Activated CD4-positive, alpha-beta memory T cell treated with anti-CD3 and anti-CD28 coated beads for 36 hours (primary cell): ENCODE results near the gene ITPR1. TPM values are rescaled to one million over a fixed set of nuclear protein-coding genes. Genes with fewer than 3 reads are reported as not detected.
A peak's percentile ranks its signal among the peaks of the same experiment; 100 is the strongest.

Experiments
- CTCF ChIA-PET: fragments of 350-600 bp; sonication (Branson Sonifier 250); formaldehyde crosslinking; loops from one replicate; lab custom pipeline; 2021; ENCODE audit warnings: antibody characterized with exemption, inconsistent platforms; lab: Charles Lee
- POLR2A ChIA-PET: fragments of 350-600 bp; sonication (Branson Sonifier 250); formaldehyde crosslinking; loops from one replicate; lab custom pipeline; 2021; ENCODE audit warnings: antibody characterized with exemption; lab: Charles Lee
- DNase-seq: peaks from one replicate; pipeline ENCODE4 v3.0.0-alpha.2; 2020
- H3K27ac Mint-ChIP-seq: one replicate; pipeline ENCODE4 v1.8.0; 2021; ENCODE audit warnings: mixed read lengths
- H3K27me3 Mint-ChIP-seq: one replicate; pipeline ENCODE4 v1.8.0; 2021; ENCODE audit warnings: mixed read lengths
- H3K36me3 Mint-ChIP-seq: one replicate; pipeline ENCODE4 v1.8.0; 2021; ENCODE audit warnings: mixed read lengths
- H3K4me1 Mint-ChIP-seq: one replicate; pipeline ENCODE4 v1.8.0; 2021; ENCODE audit warnings: low read depth, mixed read lengths
- H3K4me3 Mint-ChIP-seq: one replicate; pipeline ENCODE4 v1.8.0; 2021; ENCODE audit warnings: mild to moderate bottlenecking, mixed read lengths
- H3K9me3 Mint-ChIP-seq: one replicate; pipeline ENCODE4 v1.8.0; 2021; ENCODE audit warnings: mixed read lengths
- intact Hi-C: fragments of 100-400 bp; cut with micrococcal nuclease; formaldehyde crosslinking; loops from one replicate; pipeline ENCODE4 v1.15.1; 2023
- total RNA-seq, 2 experiments: library from RNA; stranded (reverse); gene quantifications; one replicate each; pipeline ENCODE4 v1.2.3, GENCODE V29; 2021

Gene ITPR1
- total RNA-seq, 2 experiments from 2014 or later: 49.1 to 53.1 TPM

GRCh38 chr3:4776399-4776979 lies 283.3 kb downstream of the ITPR1 start:
- H3K4me3 Mint-ChIP-seq: no peak overlapping the region
- peaks cover 44% of the 10 kb centered on the region for H3K36me3 Mint-ChIP-seq
- POLR2A ChIA-PET: interaction anchor here (0.8 to 1.7 kb wide), 8 partner anchors 27 to 202 kb away, joined by 3 to 6 read pairs (median 3); no protein-coding TSS in a partner anchor
- peaks cover 37% of the 10 kb centered on the region for H3K4me1 Mint-ChIP-seq
- H3K9me3 Mint-ChIP-seq: no peaks in the 10 kb centered on the region
- no peak for DNase-seq
- CTCF ChIA-PET: interaction anchor here (0.6 to 2.4 kb wide), 3 partner anchors 54 to 403 kb away, joined by 3 to 10 read pairs (median 3); no protein-coding TSS in a partner anchor
- H3K27me3 Mint-ChIP-seq: no peaks in the 10 kb centered on the region
- intact Hi-C loops: loop anchor here (1.0 to 5.0 kb wide), 7 partner anchors 25 to 74 kb away; no protein-coding TSS in a partner anchor
- H3K27ac Mint-ChIP-seq: peak overlapping the region; percentile 91

GRCh38 chr3:4776980-4777581 lies 283.9 kb downstream of the ITPR1 start:
- peaks cover 37% of the 10 kb centered on the region for H3K4me1 Mint-ChIP-seq
- peak; percentile 45 for DNase-seq
- ChIA-PET CTCF (interaction anchor here (2.4 kb wide), 1 partner anchor 199 kb away, joined by 10 read pairs; no protein-coding TSS in a partner anchor), POLR2A (interaction anchor here (0.8 to 1.7 kb wide), 9 partner anchors 27 to 202 kb away, joined by 3 to 6 read pairs (median 3); no protein-coding TSS in a partner anchor)
- peak overlapping the region; percentile 47 for H3K4me3 Mint-ChIP-seq
- intact Hi-C loops: loop anchor here (1.0 to 5.0 kb wide), 11 partner anchors 26 to 245 kb away; no protein-coding TSS in a partner anchor
- H3K9me3 Mint-ChIP-seq: no peaks in the 10 kb centered on the region
- H3K27me3 Mint-ChIP-seq: no peaks in the 10 kb centered on the region
- peaks cover 44% of the 10 kb centered on the region for H3K36me3 Mint-ChIP-seq
- peak overlapping the region; percentile 91 for H3K27ac Mint-ChIP-seq

- POLR2A ChIA-PET: interaction anchor here (1.1 kb wide), 1 partner anchor 200 kb away, joined by 3 read pairs; no protein-coding TSS in a partner anchor
- CTCF ChIA-PET: interaction anchor here (1.5 kb wide), 1 partner anchor 198 kb away, joined by 5 read pairs; no protein-coding TSS in a partner anchor
- H3K36me3 Mint-ChIP-seq: peaks cover 49% of the 10 kb centered on the region
- DNase-seq: no peak
- peaks cover 33% of the 10 kb centered on the region for H3K4me1 Mint-ChIP-seq
- H3K9me3 Mint-ChIP-seq: no peaks in the 10 kb centered on the region
- no peaks in the 10 kb centered on the region for H3K27me3 Mint-ChIP-seq
- intact Hi-C loops: loop anchor here (5.0 kb wide), 1 partner anchor 36 kb away; no protein-coding TSS in a partner anchor
- no peak overlapping the region for H3K27ac Mint-ChIP-seq
- H3K4me3 Mint-ChIP-seq: no peak overlapping the region
Observed at GRCh38 chr3:4778119-4778518, 285.0 kb downstream of the ITPR1 start.

DNA sequence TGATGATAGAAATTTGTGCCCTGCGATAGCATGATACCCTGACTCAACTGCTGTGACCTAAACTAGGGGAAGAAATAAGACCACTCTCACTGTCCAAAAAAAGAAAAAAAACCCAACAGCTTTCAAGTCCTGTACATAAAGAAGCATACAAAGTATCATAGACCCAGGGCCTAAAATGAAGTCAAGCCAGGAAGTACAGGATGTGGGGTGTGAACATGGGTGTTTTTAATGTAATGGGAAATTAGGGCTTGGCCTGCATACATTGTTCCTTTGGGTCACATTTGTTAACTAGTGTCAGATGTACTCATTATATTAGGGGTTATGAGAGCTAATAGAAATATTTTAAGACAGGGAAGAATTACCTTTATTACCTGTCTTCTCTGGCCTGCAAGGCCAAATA lies 285.6 kb downstream of the ITPR1 start:
- no peak for DNase-seq
- ChIA-PET CTCF (interaction anchor here (1.5 kb wide), 1 partner anchor 197 kb away, joined by 5 read pairs; no protein-coding TSS in a partner anchor), POLR2A (no interaction called here)
- Mint-ChIP-seq H3K27me3 (no peaks in the 10 kb centered on the region), H3K36me3 (peaks cover 47% of the 10 kb centered on the region), H3K4me1 (peaks cover 33% of the 10 kb centered on the region), H3K9me3 (no peaks in the 10 kb centered on the region), H3K4me3 (no peak overlapping the region), H3K27ac (no peak overlapping the region)
- intact Hi-C loops: loop anchor here (5.0 kb wide), 1 partner anchor 36 kb away; no protein-coding TSS in a partner anchor

DNA sequence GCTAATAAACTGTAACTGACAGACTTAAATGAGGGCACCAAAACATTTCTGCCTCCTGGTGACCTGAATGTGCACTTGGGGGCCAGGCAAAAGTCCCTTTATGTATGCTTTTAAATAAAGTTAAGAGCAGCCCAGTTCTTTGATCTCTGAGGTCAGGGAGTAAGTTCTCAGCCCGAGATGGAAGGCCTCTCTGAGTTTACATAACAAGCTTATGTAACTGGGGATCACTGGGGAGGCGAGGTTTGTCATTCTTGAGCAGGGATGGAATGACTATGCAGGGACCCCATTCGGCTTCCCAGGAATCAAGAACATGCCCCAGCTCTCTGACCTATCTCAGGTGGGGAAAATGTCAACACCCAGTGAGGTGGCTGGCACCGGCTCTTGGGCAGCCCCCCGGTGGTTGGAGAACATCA lies 287.4 kb downstream of the ITPR1 start:
- peaks cover 41% of the 10 kb centered on the region for H3K36me3 Mint-ChIP-seq

GRCh38 chr3:4782095-4782494 lies 288.9 kb downstream of the ITPR1 start:
- no peak overlapping the region for H3K4me3 Mint-ChIP-seq
- DNase-seq: no peak
- peaks cover 16% of the 10 kb centered on the region for H3K4me1 Mint-ChIP-seq
- no peak overlapping the region for H3K27ac Mint-ChIP-seq
- ChIA-PET POLR2A (no interaction called here), CTCF (no interaction called here)
- H3K9me3 Mint-ChIP-seq: no peaks in the 10 kb centered on the region
- no peaks in the 10 kb centered on the region for H3K27me3 Mint-ChIP-seq
- intact Hi-C loops: no loop called here
- peaks cover 45% of the 10 kb centered on the region for H3K36me3 Mint-ChIP-seq

More for the DNA sequence above, 287.4 kb downstream of the ITPR1 start:
- H3K4me1 Mint-ChIP-seq: peaks cover 30% of the 10 kb centered on the region
- ChIA-PET CTCF (interaction anchor here (1.1 kb wide), 1 partner anchor 69 kb away, joined by 4 read pairs; no protein-coding TSS in a partner anchor), POLR2A (interaction anchor here (1.4 kb wide), 1 partner anchor 198 kb away, joined by 3 read pairs; the partner anchor contains the start of gene BHLHE40)
- H3K27ac Mint-ChIP-seq: no peak overlapping the region
- H3K27me3 Mint-ChIP-seq: no peaks in the 10 kb centered on the region
- DNase-seq: no peak
- intact Hi-C loops: no loop called here
- H3K9me3 Mint-ChIP-seq: no peaks in the 10 kb centered on the region
- H3K4me3 Mint-ChIP-seq: no peak overlapping the region

DNA sequence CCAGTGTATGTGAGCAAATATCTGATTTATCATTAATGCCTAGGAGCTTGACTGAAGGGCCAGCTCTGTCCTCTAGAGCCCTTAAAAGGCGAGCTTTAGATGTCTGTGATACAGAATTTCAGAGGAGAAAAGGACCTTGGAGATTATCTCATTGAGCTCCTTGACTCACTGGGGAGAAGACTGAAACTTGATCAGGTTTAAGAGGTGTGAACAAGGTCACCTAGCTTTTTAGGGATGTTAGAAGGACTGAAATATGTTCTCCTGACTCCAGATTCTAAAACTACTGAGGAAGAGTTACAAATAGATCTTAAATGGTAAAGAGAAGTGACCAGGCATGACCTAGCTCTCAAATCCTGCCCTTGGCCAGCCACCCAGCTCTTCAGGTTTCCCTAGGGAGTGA lies 292.4 kb downstream of the ITPR1 start:
- no peaks in the 10 kb centered on the region for H3K27me3 Mint-ChIP-seq
- H3K4me1 Mint-ChIP-seq: no peaks in the 10 kb centered on the region
- CTCF ChIA-PET: interaction anchor here (1.6 kb wide), 1 partner anchor 11 kb away, joined by 5 read pairs; no protein-coding TSS in a partner anchor
- H3K4me3 Mint-ChIP-seq: no peak overlapping the region
- no peak overlapping the region for H3K27ac Mint-ChIP-seq
- POLR2A ChIA-PET: no interaction called here
- intact Hi-C loops: no loop called here
- no peaks in the 10 kb centered on the region for H3K9me3 Mint-ChIP-seq
- no peak for DNase-seq
- peaks cover 48% of the 10 kb centered on the region for H3K36me3 Mint-ChIP-seq

DNA sequence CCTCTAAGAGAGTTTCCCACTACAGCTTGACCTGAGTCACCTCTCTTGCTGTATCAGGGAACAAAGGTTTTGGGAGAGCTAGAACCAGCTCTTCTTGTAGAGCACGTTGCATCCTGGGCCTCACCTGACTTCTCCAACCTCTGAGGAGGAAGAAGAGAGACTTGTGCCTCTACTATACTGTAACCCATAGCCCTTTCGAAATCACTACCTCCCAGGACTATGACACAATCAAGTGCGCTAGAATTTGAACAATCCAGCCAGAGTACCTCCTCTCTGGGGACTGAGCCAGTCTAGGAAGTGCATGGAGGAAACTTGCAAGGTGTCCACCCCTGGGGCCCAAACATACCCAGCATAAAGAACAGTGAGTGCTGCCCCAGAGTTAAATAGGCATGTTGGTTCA lies 293.3 kb downstream of the ITPR1 start:
- intact Hi-C loops: no loop called here
- DNase-seq: no peak
- no peaks in the 10 kb centered on the region for H3K27me3 Mint-ChIP-seq
- H3K9me3 Mint-ChIP-seq: no peaks in the 10 kb centered on the region
- POLR2A ChIA-PET: no interaction called here
- peaks cover 53% of the 10 kb centered on the region for H3K36me3 Mint-ChIP-seq
- H3K4me3 Mint-ChIP-seq: no peak overlapping the region
- H3K27ac Mint-ChIP-seq: no peak overlapping the region
- CTCF ChIA-PET: no interaction called here
- H3K4me1 Mint-ChIP-seq: no peaks in the 10 kb centered on the region

- Mint-ChIP-seq H3K27me3 (no peaks in the 10 kb centered on the region), H3K9me3 (no peaks in the 10 kb centered on the region), H3K4me1 (peaks cover 2% of the 10 kb centered on the region), H3K27ac (no peak overlapping the region), H3K36me3 (peaks cover 39% of the 10 kb centered on the region), H3K4me3 (no peak overlapping the region)
- POLR2A ChIA-PET: no interaction called here
- no peak for DNase-seq
- CTCF ChIA-PET: no interaction called here
- intact Hi-C loops: no loop called here
Observed at GRCh38 chr3:4791358-4791757, 298.2 kb downstream of the ITPR1 start.

GRCh38 chr3:4793311-4793710 lies 300.2 kb downstream of the ITPR1 start:
- ChIA-PET CTCF (no interaction called here), POLR2A (interaction anchor here (1.3 kb wide), 1 partner anchor 184 kb away, joined by 4 read pairs; no protein-coding TSS in a partner anchor)
- DNase-seq: no peak
- Mint-ChIP-seq H3K27ac (no peak overlapping the region), H3K4me1 (peaks cover 2% of the 10 kb centered on the region), H3K4me3 (no peak overlapping the region), H3K9me3 (no peaks in the 10 kb centered on the region), H3K36me3 (peaks cover 35% of the 10 kb centered on the region), H3K27me3 (no peaks in the 10 kb centered on the region)
- intact Hi-C loops: no loop called here

DNA sequence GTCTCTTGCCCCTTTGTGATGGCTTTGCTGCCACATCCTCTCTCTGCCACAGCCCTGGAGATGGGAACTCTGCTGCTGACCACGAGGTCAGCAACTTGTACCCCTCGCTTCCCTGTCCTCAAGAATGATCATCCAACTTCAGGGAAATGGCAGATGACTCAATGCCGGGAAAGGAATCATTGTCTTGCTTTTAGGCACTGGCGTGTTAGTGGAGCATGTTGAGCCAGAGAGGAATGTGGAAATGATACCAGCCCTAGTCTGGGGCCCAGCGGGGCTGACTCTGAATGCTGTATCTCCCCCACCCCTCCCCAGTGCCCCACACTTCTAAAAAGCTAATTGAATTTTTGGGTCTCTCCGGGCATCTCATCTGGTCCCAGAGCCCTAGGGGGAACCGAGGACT lies 301.2 kb downstream of the ITPR1 start:
- intact Hi-C loops: no loop called here
- Mint-ChIP-seq H3K27me3 (no peaks in the 10 kb centered on the region), H3K4me3 (no peak overlapping the region), H3K36me3 (peaks cover 33% of the 10 kb centered on the region), H3K9me3 (no peaks in the 10 kb centered on the region), H3K4me1 (peaks cover 2% of the 10 kb centered on the region), H3K27ac (no peak overlapping the region)
- no peak for DNase-seq
- CTCF ChIA-PET: no interaction called here
- POLR2A ChIA-PET: interaction anchor here (1.3 kb wide), 1 partner anchor 183 kb away, joined by 4 read pairs; no protein-coding TSS in a partner anchor

DNA sequence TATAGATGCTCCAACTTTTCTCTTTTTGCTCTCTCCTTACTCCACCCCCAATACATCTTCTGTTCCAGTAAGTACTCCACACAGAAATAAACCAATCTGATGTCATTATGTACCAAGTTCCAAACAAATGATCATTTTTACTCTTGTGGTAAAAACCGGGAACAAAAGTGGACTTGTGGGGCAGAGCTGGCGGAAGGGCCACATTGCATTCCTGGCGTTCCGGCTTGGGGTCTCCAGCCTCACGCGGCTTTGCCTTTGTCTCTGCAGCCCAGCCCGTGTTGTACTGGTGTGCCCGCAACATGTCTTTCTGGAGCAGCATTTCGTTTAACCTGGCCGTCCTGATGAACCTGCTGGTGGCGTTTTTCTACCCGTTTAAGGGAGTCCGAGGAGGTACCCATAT lies 301.6 kb downstream of the ITPR1 start:
- intact Hi-C loops: no loop called here
- H3K4me3 Mint-ChIP-seq: no peak overlapping the region
- CTCF ChIA-PET: no interaction called here
- H3K27ac Mint-ChIP-seq: no peak overlapping the region
- H3K4me1 Mint-ChIP-seq: peaks cover 2% of the 10 kb centered on the region
- POLR2A ChIA-PET: no interaction called here
- H3K9me3 Mint-ChIP-seq: no peaks in the 10 kb centered on the region
- DNase-seq: no peak
- peaks cover 33% of the 10 kb centered on the region for H3K36me3 Mint-ChIP-seq
- H3K27me3 Mint-ChIP-seq: no peaks in the 10 kb centered on the region
